Measurements from ENCODE around the gene TIMM50.
"Not testable (repeated sequence)": the region's sequence is repeated elsewhere in the genome, so short reads cannot be mapped to it uniquely, and the experiment has no call there.

TIMM50 gene

DNA sequence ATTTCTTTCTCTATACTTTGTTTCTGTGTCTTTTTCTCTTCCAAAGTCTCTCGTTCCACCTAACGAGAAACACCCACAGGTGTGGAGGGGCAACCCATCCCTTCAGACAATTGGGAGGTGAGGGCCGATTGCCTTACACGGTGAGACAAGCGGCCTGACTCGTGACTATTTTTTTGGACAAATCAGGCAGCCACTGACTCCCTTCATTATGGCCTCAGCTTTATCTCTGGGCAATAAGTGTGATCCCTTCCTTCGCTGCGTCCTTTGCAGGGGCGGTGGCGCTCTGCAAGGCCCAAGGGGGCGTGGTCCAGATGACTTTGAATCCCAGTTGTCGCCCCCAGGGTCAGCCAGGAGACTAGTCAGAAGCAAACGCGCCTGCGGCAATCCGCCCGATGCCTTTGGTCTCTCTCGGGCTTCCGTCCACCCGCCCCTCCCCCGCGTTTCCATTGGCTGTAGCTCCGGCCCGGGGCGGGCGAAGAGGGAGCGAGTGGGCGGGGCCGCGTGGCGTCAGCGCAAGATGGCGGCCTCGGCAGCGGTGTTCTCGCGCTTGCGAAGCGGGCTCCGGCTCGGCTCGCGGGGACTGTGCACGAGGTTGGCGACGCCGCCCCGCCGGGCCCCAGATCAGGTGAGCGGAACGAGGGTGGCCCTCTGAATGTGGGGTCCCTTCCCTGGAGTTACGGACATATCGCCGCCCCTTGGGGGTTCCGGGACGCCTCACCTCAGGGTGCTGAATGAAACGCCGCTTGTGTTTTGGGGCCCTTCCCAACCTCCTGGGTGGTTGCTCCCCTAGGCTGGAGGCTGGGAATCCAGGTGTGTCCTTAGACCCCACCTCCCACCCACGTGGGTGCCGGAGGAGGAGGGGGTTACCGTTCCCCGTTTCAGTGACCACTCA lies at the start of gene TIMM50:
TSS of gene TIMM50 (plus strand) at position 502 of the 892 bp plus-strand sequence. CDS start at position 518, 16 bp downstream.
- peak; percentile 97 for DNase-seq (ENCODE audit: low read depth)

- no peak for DNase-seq (ENCODE audit: low read depth)
These were observed 48.0 kb upstream of the TIMM50 start for GRCh38 chr19:39432677-39433025.

GRCh38 chr19:39433480-39434079 lies 47.1 kb upstream of the TIMM50 start:
- no peak for DNase-seq (ENCODE audit: low read depth)

GRCh38 chr19:39434123-39435076 lies 46.2 kb upstream of the TIMM50 start:
- DNase-seq (ENCODE audit: low read depth), result no peak

- peak; percentile 99 for DNase-seq (ENCODE audit: low read depth)
These were observed 44.9 kb upstream of the TIMM50 start, which contains the start of gene RPS16 for GRCh38 chr19:39435499-39436349. Gene RPS16, minus strand, starts transcription at chr19:39435949. Its CDS starts 54 bp downstream, at chr19:39435895.

DNA sequence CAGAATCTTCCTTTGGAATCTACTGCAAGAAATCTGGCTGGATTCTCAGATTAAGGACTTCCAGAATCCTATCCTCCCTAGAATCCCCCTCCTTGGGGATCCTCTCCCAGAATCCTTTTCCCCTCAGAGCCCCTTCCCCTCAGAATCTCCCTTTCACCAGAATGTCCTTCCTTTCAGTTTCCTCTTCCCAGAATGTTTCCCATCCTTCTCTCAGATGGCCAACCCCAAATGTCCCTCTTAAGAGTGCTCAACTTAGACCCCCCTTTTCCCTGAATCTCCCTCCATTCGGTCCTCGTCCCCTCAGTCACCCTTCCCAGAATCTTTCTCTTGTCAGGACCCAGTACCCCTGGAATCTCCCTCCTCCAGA lies 44.3 kb upstream of the TIMM50 start:
- no peak for DNase-seq (ENCODE audit: low read depth)

DNA sequence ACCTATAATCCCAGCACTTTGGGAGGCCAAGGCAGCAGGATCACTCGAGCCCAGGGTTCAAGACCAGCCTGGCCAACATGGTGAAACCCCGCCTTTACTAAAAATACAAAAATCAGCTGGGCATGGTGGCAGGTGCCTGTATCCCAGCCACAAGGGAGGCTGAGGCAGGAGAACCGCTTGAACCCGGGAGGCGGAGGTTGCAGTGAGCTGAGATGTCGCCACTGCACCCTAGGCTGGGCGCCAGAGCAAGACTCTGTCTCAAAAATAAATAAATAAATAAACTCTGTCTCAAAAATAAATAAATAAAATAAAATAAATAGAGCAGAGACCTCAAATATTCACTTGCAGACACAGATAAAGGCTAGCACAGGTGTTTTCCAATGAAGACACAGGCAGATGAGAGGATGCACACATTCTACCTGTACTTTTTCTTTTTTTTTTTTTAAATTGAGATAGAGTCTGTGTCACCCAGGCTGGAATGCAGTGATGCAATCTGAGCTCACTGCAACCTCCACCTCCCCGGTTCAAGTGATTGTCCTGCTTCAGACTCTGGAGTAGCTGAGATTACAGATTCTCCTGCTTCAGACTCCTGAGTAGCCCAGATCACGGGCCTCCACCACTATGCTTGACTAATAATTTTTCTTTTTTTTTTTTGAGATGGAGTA lies 42.2 kb upstream of the TIMM50 start:
- DNase-seq (ENCODE audit: low read depth), result no peak

GRCh38 chr19:39444598-39445195 lies 35.9 kb upstream of the TIMM50 start:
- DNase-seq (ENCODE audit: low read depth), result no peak

DNA sequence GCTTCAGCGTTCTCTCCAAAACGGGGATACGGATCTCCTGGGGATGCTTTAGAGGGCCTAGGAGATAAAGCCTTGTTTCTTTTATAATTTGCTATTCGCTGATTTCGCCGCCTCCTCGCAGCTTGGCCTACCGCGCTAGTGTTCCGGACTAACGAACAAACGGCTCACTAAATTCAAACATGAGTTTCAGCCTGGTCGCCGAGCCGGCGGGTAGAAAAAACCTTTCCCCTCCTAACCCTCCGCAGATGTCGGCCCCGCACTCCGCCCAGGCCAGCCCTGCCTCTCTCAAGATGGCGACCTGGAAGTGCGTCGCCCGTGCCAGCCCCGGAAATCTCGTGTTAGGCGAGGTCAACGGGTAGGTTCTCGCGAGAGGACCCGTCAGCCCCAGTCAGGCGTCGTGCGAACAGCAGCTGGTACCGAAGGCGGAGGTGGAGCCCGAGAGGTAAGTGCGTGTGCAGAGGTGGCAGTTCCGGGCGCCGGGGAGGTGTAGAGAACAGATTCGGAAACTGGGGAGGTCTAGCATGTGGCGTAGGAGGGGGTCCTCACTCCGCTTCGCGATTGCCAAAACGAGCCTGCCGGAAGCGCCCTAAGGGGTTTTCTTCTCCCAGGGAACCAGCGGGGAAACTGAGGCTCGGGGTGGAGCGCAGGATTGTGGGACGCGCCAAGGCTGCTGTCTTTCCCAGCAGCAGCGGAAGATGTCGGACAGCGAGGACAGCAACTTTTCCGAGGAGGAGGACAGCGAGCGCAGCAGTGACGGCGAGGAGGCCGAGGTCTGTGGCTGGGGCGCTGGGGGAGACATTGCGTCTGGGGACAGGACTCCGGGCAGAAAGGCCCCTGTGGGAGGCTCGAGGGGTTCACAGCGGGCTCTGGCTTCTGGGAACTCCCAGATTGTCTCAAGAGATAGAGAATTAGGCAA lies 35.2 kb upstream of the TIMM50 start, which contains the start of gene SUPT5H:
TSS of gene SUPT5H (plus strand) at position 387 of the 916 bp plus-strand sequence. CDS start at position 696, 309 bp downstream.
- peak; percentile 97 for DNase-seq (ENCODE audit: low read depth)

DNA sequence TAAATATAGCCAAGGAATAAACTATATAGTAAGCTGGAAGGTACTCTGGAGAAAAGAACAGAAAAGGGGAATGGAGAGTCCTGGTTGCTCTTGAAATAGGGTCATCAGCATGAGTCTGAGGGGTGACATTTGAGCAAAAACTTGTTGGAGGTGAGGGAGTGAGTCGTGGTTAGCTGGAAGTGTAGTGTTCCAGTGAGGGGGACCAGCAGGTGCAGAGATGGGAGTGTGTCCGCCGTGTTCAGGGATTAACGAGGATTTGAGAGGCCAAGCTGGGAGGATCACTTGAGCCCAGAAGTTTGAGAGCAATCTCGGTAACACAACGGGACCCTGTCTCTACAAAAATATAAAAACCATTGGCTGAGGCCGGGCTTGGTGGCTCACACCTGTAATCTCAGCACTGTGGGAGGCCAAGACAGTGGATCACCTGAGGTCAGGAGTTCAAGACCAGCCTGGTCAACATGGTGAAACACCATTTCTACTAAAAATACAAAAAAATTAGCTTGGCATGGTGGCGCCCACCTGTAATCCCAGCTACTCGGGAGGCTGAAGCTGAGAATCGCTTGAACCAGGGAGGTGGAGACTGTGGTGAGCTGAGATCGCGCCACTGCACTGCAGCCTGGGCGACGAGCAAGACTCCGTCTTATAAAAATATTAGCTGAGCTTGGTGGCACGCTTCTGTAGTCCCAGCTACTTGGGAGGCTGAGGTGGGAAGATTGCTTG lies 34.1 kb upstream of the TIMM50 start:
- DNase-seq (ENCODE audit: low read depth), result no peak

GRCh38 chr19:39448271-39448670 lies 32.4 kb upstream of the TIMM50 start:
- no peak for DNase-seq (ENCODE audit: low read depth)

- no peak for DNase-seq (ENCODE audit: low read depth)
These were observed 31.4 kb upstream of the TIMM50 start for GRCh38 chr19:39449116-39449797.

DNA sequence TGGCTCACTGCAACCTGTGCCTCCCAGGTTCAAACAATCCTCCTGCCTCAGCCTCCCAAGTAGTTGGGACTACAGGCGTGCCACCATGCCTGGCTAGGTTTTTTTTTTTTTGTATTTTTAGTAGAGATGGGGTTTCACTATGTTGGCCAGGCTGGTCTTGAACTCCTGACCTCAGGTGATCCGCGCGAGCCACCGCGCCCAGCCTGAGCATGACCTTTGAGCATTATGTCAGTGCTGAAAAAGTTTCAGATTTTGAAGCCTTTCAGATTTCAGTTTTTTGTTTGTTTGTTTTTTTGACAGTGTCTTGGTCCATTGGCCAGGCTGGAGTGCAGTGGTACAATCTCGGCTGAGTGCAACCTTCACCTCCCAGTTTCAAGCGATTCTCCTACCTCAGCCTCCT lies 29.4 kb upstream of the TIMM50 start:
- DNase-seq (ENCODE audit: low read depth), result not testable (repeated sequence)

DNA sequence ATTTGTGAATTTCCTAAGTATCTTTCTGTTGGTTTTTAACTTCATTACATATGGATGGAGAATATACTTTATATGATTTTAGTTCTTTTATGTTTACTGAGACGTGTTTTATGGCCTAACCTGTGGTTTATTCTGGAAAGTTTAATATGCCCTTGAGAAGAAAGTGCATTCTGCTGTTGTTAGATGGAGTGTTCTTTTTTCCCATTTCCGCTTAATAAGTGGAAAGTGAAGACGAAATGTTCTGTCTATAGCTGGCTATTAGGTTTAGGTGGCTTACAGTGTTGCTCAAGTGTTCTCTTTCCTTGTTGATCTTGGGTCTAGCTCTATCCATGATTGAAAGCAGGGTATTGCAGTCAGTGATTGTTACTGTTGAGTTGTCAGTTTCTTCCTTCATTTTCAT lies 17.2 kb upstream of the TIMM50 start:
- no peak for DNase-seq (ENCODE audit: low read depth)

DNA sequence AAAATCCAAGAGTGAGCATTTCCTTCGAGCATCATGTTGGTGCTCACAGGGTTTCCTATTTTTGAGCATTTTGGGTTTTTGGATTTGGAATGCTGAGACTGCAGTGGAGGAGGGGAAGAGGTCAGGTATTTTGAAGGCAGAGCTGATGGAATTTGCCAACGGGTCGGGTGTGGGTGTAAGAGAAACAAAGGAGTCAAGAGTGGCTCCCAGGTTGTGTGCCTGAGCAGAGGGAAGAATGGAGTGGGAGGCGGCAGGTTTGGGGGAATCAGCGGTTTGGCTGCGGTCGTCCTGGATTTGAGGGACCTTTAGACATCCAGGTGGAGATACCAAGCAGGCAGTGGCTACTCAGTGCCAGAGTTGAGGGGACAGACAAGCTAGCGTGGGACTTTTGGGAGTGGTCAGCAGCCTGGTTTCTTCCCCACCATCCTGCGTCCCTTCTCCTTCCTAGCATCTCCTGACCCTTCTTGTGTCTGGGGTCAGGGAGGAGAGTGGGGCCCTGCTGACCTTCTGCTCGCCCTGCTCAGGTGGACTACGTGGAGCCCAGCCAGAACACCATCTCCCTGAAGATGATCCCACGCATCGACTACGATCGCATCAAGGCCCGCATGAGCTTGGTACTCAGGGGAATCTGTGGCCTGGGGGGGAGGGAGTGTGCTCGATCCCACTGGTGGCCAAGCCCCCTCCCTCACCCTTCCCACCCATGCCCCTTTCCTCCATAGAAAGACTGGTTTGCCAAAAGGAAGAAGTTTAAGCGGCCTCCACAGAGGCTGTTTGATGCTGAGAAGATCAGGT lies 14.5 kb upstream of the TIMM50 start:
- DNase-seq (ENCODE audit: low read depth), result no peak

- no peak for DNase-seq (ENCODE audit: low read depth)
These were observed 12.7 kb upstream of the TIMM50 start for GRCh38 chr19:39467941-39468340.

GRCh38 chr19:39469036-39469435 lies 11.6 kb upstream of the TIMM50 start:
- no peak for DNase-seq (ENCODE audit: low read depth)

All from activated T-cell treated with anti-CD3 and anti-CD28 coated beads for 24 hours (primary cell).